ENCODE results near the gene KIAA1671. TPM values are rescaled to one million over a fixed set of nuclear protein-coding genes. Genes with fewer than 3 reads are reported as not detected.
A peak's percentile ranks its signal among the peaks of the same experiment; 100 is the strongest.

KIAA1671 gene
- total and polyA plus RNA-seq, 2 of the 13 experiments (the other 11 are each of a cell fraction or from before 2014, with no cell fraction given), result 13.5 to 13.6 TPM

GRCh38 chr22:25114369-25115362, 162.2 kb downstream of the KIAA1671 start (continued):
- TF ChIP-seq, protein P1, sequence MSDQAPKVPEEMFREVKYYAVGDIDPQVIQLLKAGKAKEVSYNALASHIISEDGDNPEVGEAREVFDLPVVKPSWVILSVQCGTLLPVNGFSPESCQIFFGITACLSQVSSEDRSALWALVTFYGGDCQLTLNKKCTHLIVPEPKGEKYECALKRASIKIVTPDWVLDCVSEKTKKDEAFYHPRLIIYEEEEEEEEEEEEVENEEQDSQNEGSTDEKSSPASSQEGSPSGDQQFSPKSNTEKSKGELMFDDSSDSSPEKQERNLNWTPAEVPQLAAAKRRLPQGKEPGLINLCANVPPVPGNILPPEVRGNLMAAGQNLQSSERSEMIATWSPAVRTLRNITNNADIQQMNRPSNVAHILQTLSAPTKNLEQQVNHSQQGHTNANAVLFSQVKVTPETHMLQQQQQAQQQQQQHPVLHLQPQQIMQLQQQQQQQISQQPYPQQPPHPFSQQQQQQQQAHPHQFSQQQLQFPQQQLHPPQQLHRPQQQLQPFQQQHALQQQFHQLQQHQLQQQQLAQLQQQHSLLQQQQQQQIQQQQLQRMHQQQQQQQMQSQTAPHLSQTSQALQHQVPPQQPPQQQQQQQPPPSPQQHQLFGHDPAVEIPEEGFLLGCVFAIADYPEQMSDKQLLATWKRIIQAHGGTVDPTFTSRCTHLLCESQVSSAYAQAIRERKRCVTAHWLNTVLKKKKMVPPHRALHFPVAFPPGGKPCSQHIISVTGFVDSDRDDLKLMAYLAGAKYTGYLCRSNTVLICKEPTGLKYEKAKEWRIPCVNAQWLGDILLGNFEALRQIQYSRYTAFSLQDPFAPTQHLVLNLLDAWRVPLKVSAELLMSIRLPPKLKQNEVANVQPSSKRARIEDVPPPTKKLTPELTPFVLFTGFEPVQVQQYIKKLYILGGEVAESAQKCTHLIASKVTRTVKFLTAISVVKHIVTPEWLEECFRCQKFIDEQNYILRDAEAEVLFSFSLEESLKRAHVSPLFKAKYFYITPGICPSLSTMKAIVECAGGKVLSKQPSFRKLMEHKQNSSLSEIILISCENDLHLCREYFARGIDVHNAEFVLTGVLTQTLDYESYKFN (CRISPR knock-in tag; conservative IDR thresholded peaks at IDR 0.05), result peak; percentile 55
- TF ChIP-seq, protein P2, sequence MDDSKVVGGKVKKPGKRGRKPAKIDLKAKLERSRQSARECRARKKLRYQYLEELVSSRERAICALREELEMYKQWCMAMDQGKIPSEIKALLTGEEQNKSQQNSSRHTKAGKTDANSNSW (CRISPR knock-in tag; IDR thresholded peaks at IDR 0.05; ENCODE audit: borderline replicate concordance), result no peak
- TF ChIP-seq RARA (CRISPR knock-in tag; IDR thresholded peaks at IDR 0.05) (peak; percentile 19; the same call in 1 of the 2 replicates), ARID5B (CRISPR knock-in tag; IDR thresholded peaks at IDR 0.05) (peak; percentile 80), RNF219 (CRISPR knock-in tag; IDR thresholded peaks at IDR 0.05) (no peak), ZNF343 (CRISPR knock-in tag; IDR thresholded peaks at IDR 0.05) (no peak), ZFY (CRISPR knock-in tag; IDR thresholded peaks at IDR 0.05) (0 out of 2 replicates have a peak, but pooled peaks have one; percentile 24), PRPF4 (IDR thresholded peaks at IDR 0.05; ENCODE audit: low read depth, low read length, poor library complexity, severe bottlenecking) (no peak), SAP130 (CRISPR knock-in tag; IDR thresholded peaks at IDR 0.05; ENCODE audit: low read depth) (peak; percentile 68), BHLHE40 (IDR thresholded peaks at IDR 0.05; ENCODE audit: low read length) (no peak), FOXP4 (CRISPR knock-in tag; IDR thresholded peaks at IDR 0.05) (peak; percentile 74)
